GM21786 (cell line): ENCODE results near the gene CATSPER4.
A peak's percentile ranks its signal among the peaks of the same experiment; 100 is the strongest.
"Not testable (repeated sequence)": the region's sequence is repeated elsewhere in the genome, so short reads cannot be mapped to it uniquely, and the experiment has no call there.

Source experiments
- ATAC-seq: cut with Tn5 transposase; IDR thresholded peaks from one replicate; pipeline ENCODE4 v1.9.1; 2021; ENCODE audit not compliant: unreplicated experiment

Gene CATSPER4

DNA sequence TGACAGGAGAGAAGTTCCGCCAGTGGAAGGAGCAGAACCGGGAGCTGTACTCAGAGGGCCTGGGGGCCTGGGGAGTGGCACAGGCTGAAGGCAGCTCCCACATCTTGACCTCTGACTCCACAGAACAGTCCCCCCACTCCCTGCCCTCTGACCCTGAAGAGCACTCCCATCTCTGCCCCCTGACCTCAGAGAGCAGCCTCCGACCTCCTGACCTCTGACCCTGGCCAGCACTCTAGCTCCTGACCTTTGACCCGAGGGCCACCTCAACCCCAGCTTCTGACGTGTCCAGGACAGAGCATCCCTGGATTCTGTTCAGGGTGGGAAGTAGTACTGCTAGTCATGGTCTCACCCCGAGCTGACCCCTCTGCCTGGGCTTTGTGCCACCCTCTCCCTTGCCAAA lies 1.1 kb upstream of the CATSPER4 start:
- ATAC-seq, result no peak

DNA sequence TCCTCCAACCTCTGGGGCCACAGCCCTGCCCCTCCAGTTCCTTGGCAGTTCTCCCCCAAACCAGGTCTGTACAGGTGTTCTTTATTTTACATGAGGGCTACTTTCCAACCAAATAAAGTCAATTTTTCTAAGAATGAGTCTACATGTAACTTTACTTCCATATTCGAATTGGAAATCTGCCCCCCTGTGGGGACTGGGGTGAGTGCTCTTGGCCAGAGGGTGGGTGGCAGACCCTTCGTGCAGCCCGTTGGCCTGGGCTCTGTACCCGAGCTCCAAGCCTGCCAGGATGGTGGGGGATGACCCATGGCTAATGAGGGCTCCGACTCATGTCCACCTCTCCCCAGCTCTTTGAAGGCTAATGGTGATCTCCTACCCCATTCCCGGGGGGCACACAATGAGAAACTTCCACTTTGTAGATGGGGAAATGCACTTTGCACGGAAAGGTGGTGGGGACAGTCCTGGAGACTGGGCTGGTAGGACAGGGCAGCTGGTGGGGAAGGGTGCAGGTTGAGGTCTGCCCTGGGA lies 589 bp upstream of the CATSPER4 start:
- no peak for ATAC-seq

GRCh38 chr1:26191739-26192138 lies 1.3 kb downstream of the CATSPER4 start:
- no peak for ATAC-seq

GRCh38 chr1:26195805-26196204 lies 5.4 kb downstream of the CATSPER4 start:
- ATAC-seq, result no peak

GRCh38 chr1:26197301-26197700 lies 6.9 kb downstream of the CATSPER4 start:
- ATAC-seq, result no peak

- ATAC-seq, result no peak
Observed at GRCh38 chr1:26197813-26198212, 7.4 kb downstream of the CATSPER4 start.

DNA sequence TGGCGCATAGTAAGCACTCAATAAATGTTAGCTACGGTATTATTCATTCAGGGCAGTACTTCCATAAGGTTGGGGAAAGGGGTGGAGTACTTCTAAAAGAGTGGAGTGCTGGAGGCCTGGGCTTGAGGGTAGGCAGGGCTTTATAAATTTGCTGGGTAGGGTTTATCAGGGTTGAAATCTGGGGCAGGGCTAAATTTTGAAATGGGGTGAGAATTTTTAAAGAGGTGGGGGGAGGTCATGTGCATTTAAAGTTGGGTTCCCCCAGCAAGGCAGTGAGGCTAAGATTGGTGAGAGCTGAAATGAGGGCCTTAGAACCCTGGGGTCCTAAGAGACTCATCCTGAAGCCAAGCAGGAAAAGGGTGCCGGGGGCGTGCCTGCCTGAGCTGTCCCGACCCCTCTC lies 10.0 kb downstream of the CATSPER4 start:
- no peak for ATAC-seq

DNA sequence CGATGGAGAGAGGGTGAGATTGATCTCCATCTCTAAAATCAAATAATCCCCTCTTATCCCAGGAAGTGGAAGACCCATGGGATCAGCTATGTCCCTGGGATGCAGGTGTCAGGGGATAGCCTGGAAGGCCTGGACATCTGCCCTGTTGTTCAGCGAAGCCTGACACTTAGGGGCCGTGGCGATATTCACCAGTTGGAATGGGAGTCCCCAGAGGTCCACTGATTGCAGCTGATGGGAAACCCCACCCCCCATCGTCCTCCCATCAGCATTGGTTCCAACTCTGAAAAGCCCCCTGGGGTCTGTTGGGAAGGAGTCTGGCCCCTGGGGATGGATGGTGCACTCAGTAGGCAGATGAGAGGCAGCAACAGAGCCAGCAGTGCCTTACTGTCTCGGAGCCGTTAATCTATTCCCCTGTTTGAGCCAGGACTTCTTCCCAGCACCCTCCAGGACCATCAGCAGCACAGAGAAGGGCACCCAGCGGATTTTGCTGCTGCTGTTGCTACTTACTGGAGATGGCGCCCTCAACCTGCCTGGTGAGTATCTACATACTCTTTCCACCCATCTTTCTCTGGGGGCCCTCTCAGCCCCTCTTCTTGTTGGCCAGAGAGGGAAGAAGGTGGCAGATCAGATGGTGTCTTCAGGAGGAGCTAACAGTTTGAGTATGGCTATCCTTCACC lies 13.4 kb downstream of the CATSPER4 start:
- ATAC-seq, result no peak

DNA sequence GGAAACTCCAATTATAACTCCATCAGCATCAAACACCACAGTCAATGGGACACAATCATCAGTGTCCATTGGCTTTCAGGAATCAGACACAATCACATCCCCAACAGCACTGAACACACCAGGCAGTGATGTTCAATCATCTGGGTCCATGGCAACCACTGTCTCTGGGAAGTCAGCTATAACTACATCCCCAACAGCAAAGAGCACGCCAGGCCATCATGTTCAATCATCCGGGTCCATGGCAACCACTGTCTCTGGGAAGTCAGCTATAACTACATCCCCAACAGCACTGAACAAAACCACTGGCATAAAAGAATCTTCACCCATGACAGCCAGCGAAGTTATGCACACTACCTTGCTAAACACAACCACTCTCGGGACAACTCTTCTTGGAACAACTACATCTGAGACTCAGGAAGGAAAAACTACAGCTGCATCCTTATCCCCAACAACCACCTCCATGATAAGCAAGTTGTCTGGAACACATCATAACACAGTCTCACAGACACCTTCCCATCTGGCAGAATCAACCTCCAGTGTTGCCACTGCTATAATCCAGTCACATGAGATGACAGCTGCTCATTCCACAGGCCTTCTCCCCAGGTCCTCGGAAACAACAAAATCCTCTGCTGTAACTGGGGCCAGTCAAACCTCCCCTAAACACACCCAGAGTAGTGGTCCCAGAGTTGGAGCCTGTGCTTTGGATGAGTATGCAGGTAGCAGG lies 19.9 kb downstream of the CATSPER4 start:
- ATAC-seq, result no peak

DNA sequence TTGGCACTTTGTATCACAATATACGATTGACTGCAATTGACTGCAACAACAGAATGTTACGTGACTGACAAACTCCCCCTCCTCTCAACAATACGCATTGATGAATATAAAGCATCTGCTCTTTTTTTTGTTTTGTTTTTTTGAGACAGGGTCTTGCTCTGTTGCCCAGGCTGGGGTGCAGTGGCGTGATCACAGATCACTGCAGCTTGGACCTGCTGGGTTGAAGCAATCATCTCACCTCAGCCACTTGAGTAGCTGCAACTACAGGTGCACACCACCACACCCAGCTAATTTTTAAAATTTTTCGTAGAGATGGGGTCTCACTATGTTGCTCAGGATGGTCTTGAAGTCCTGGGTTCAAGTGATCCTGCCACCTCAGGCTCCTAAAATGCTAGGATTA lies 22.3 kb downstream of the CATSPER4 start:
- ATAC-seq, result no peak

GRCh38 chr1:26213335-26213905 lies 23.0 kb downstream of the CATSPER4 start:
- no peak for ATAC-seq

DNA sequence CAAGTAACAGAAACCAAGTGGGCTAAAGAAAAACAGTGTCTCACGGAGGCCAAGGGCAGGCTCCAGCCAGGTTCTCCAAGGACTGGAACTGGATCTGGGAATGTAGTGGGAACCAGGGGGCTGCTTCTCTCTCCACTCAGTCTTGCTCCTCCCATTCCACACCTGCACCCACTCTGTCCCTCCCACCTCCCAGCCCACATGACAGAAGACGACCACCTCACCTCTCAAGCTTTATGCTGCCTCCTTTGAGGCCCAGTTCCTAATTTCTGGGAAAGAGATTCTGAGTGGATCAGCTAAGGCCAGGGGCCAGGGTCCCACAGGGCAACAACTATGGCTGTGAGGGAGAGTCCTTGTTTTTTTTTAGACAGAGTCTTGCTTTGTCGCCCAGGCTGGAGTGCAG lies 24.8 kb downstream of the CATSPER4 start:
- ATAC-seq, result no peak

GRCh38 chr1:26218906-26219494 lies 28.6 kb downstream of the CATSPER4 start:
- no peak for ATAC-seq

DNA sequence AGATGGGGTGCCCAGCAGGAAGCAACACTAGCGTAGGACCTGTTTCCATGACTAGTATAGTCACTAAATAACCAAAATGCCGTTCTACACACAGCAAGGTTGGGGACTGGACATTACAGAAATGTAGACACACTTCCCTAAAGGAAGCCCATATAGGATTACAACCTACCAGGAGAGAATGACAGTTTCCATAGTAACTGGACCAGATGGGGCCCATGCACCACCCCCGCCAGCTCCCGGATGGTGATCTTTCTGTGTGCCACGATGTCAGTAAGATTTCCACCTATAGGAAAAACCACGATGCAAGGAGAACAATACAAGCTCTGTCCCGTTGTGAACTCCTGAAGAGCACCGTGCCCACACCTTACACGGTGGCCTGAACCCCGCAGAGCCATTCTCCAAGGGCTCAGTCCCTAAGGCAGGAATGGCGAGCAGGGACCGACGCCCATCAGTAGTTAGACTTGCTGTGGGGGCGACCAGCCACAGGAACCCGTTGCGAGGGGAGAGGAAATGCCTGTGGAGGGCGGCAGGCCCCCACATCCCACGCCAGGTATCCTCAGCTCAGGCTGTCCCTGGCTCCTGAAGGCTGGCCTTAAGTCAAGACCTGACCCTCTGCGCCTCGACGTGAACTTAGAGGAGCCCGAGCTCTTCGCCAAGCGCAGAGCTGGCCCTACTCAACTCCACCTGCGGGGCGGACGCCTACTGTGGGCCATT lies 30.0 kb downstream of the CATSPER4 start:
- no peak for ATAC-seq

DNA sequence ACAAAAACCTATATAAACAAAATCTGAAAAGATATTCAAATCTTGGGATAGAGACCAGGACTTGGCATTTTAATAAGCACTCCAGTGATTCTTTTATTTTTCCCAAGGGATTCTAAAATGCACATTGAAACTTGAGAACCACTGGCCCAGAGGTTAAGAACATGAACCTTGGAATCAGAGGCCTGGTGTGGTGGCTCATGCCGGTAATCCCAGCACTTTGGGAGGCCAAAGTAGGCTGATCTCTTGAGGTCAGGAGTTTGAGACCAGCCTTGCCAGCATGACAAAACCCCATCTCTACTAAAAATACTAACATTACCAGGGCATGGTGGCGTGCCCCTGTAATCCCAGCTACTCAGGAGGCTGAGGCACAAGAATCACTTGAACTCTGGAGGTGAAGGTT lies 30.7 kb downstream of the CATSPER4 start:
- no peak for ATAC-seq

- ATAC-seq, result no peak
Observed at GRCh38 chr1:26224606-26225005, 34.2 kb downstream of the CATSPER4 start.

- no peak for ATAC-seq
Observed at GRCh38 chr1:26225033-26225831, 34.8 kb downstream of the CATSPER4 start.

DNA sequence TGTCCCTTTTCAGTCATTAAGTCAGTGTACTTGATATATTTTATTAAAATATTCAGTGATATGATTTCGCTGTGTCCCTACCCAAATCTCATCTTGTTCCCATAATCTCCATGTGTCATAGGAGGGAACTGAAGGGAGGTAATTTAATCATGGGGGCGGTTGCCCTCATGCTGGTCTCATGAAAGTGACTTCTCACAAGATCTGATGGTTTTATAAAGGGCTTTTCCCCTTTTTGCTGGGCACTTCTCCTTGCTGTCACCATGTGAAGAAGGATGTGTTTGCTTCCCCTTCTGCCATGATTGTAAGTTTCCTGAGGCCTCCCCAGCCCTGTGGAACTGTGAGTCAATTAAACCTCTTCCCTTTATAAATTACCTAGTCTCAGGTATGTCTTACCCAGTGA lies 40.3 kb downstream of the CATSPER4 start:
- ATAC-seq, result not testable (repeated sequence)

GRCh38 chr1:26233903-26234643 lies 43.7 kb downstream of the CATSPER4 start, which contains the start of gene CEP85:
Gene CEP85, plus strand, starts transcription at chr1:26234200. Its CDS starts 5,584 bp downstream, at chr1:26239784.
- peak; percentile 91 for ATAC-seq
